GM10266 (cell line): ENCODE data around the gene GPC1.

Experiments used
- DNase-seq: peaks from one replicate; pipeline ENCODE4 v3.0.0; 2012; ENCODE audit errors: extremely low spot score
- TF ChIP-seq, protein P1 (sequence below): IDR thresholded peaks from 2 replicates; pipeline ENCODE4 v1.5.1; 2012; ENCODE audit warnings: mild to moderate bottlenecking, low read depth; ENCODE audit not compliant: control insufficient read depth, insufficient read depth; ENCODE audit errors: missing control alignments

The GPC1 gene

DNA sequence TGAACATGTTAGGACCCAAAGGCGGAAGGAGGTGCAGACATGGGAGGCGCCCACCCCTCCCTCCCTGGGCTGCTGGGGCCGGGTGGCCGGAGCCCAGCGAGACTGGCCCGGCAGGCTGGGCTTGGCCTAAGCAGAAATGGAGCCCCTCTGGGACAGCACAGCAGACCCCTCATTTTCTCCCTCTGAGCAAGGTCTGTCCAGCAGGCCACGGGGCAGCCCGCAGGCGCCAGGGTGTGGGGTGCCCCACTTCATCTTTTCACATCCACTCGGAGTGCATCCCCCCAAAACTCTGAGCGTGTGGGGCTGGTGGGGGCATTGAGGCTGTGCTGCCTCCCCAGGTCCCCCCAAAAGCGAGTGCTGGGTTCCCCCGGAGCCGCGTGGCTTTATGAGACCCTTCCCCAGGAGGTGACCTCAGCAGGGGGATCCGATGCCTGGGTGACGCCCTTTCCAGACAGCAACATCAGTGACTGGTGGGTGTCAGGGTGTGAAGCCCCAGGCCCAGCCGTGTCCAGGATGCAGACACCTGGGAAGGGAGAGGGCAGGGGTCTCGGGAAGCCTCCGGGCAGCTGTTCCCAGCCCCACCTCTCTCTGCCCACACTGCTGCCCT lies 36.7 kb upstream of the GPC1 start:
- TF ChIP-seq, protein P1, sequence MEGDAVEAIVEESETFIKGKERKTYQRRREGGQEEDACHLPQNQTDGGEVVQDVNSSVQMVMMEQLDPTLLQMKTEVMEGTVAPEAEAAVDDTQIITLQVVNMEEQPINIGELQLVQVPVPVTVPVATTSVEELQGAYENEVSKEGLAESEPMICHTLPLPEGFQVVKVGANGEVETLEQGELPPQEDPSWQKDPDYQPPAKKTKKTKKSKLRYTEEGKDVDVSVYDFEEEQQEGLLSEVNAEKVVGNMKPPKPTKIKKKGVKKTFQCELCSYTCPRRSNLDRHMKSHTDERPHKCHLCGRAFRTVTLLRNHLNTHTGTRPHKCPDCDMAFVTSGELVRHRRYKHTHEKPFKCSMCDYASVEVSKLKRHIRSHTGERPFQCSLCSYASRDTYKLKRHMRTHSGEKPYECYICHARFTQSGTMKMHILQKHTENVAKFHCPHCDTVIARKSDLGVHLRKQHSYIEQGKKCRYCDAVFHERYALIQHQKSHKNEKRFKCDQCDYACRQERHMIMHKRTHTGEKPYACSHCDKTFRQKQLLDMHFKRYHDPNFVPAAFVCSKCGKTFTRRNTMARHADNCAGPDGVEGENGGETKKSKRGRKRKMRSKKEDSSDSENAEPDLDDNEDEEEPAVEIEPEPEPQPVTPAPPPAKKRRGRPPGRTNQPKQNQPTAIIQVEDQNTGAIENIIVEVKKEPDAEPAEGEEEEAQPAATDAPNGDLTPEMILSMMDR, result no peak
- no peak for DNase-seq

DNA sequence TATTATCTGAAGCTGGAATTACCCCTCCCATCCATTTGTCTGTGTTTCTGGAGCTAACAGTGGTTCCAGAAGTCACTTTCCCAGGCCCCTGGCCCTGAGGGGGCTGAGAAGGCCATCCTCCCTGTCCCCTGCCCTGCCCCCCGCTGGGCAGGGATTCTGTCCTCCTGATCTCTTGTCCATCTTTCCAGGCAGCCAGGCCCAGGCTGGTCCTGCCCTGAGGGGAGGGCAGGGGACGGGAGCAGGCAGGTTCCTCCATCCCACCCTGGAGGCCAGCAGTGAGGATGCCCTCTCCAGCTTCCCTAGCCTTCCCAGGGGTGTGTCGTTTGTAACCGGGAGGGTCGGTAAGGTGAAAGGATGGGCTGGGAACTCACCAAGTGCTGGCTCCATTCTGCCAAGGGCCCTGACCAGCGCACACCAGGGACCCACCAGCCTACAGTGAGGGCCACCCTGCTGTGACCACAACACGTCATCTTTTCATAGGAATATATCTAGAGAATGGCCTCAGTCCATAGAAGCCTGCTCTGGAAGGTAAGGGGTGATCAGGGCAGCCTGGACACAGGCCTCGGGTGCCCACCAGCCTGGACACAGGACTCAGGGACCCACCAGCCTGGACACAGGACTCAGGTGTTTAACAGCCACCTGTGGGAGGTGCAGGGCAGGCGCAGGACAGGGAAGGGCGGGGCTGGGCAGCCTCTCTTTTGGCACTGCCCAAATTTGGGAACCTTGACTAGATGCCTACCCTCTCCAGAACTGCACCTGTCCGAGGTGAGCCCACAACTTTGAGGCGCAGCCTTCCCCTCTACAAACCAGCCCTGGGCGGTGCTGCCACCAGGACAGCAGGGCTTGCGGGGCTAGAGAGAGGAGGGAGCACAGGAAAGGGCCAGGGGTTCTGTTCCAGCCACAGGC lies 35.8 kb upstream of the GPC1 start:
- TF ChIP-seq, protein P1, result no peak
- DNase-seq, result no peak

DNA sequence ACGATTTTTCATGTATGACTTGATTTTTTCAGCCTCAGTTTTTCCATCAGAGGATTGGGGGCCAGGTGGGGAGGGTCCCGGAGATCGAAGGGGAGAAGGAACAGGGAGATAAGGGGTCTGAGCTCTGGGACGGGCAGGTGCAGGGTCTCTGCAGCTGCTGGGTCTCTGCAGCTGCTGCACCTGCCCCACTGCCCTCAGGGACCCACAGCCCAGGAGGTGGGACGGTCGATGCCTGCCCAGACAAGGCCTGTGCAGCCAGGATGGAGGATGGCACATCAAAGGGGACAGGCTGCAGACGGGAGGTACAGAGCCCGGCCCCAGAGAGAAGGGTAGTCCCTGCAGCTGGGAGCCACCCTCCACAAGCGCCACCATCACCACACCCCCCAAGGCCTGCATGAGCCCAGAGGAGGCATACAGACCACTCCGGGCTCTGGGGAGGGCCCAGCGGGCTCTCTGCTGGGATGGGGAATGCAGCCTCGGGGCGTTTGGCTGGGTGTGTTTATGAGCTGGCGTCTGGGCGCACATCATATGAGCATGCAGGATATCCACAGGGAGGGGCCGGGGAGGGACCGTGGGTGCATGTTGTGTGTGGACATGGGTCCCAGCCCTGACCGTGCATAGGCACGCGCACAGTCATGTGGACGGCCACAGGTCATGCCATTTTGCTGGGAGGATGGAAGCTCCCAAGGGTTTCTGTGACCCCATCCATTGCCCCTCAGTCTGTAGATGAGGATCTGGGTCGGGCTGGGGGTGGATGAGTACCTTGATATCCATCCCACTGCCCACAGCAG lies 34.9 kb upstream of the GPC1 start:
- DNase-seq, result no peak
- TF ChIP-seq, protein P1, result no peak

DNA sequence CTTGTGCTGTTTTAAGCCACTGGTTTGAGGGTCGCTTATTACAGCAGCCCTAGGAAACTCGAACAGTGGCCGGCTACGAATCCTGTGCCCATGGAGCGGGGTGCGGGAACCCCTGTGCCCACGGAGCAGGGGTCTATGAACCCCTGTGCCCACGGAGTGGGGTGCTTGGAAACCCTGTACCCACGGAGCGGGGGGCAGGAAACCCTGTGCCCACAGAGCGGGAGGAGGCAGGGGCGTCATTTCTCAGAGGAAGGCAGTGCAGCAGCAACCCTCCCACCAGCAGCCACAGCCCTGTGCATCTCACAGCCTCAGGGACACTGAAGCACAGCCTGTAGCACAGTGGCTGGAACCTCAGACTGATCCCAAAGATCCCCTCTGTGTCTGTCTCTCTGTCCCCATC lies 34.2 kb upstream of the GPC1 start:
- TF ChIP-seq, protein P1, result no peak
- no peak for DNase-seq

DNA sequence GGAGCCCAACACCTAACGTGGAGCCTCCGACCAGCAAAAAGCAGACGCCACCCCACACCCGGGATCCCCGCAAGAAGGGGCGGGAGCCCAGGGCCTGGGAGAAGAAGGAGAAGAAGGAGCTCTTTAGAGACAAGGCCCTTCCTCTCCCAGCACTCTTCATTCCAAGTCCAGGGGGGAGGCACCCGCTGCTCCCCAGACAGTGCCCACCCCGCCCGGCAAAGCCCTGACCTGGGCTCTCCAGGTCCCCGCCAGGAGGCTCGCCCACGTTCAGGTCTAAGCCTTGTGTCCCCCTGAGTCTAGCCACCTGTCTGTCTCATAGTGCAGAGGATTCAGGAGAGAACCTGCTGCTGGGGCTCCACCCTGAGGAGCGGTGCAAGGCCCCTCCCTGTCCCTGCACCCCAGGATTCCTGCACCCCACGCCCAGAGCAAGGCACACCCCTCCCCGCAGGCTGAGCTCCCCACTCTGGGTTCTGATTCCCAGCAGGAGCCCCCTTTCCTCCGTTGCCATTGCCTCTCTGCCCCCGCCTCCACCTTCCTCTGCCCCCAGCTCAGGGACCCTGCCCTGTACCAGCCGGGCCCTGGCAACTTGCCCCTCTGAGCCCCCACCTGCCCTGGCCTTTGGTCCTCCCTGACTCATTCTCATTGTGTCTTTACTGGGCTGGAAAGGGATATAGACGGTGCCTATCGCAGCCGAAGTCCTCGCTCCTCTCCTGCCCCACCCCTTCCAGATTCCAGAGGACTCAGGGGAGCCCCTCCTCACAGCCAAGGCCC lies 33.5 kb upstream of the GPC1 start:
- no peak for DNase-seq
- TF ChIP-seq, protein P1, result no peak

DNA sequence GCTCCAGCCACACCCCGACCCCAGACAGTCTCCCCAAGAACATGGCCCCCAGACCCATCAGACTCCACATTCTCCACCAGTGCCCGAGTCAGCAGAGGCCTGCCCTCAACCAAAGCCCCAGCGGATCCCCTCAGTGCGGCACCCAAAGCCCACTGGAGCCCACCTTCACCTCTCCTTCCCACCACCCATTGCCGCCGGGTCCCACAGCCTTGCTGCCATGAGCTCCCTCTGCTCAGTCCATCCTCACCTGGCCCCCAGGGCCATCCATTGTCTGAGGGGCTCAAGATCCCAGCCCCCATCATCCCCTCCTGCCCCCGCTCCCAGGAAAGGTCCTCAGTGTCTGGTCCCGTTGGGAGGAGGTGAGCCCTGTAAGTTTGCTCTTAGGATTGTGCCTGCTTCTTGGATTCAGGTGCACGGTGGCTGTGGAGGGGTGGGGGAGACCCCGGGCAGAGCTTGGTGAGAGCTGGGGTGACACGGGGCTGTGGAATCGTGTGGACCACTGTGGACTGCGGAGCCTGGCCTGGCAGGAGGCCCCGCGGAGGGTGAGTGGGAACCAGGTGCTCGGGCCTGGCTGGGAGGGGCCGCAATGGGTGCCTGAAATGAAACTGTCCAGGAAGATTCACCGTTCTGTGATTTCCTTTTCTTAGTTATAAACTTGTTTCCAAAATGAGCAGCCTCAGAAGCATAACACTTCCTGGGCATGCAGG lies 32.7 kb upstream of the GPC1 start:
- TF ChIP-seq, protein P1, result no peak
- DNase-seq, result no peak
